Loucy (cell line): ENCODE measurements around the gene CD6.

Experiments
- H2AFZ ChIP-seq: fragments of 200-600 bp; sonication (generic); 2 replicates; pipeline ENCODE4 v1.6.0; 2016; ENCODE audit warnings: antibody characterized with exemption, mild to moderate bottlenecking, low read length, moderate library complexity
- H3F3A ChIP-seq: fragments of 200-600 bp; 2 replicates; pipeline ENCODE4 v1.6.0; 2016; ENCODE audit warnings: antibody characterized with exemption, low read depth, mild to moderate bottlenecking
- H3K27me3 ChIP-seq: fragments of 200-600 bp; sonication (generic); 2 replicates; pipeline ENCODE4 v1.6.1; 2014; ENCODE audit warnings: low read length, mild to moderate bottlenecking; ENCODE audit not compliant: insufficient read depth, poor library complexity, severe bottlenecking
- H3K36me3 ChIP-seq: fragments of 200-600 bp; sonication (generic); 2 replicates; pipeline ENCODE4 v1.6.1; 2016; ENCODE audit warnings: low read length; ENCODE audit not compliant: insufficient read depth
- H3K4me1 ChIP-seq: fragments of 200-600 bp; sonication (generic); 2 replicates; pipeline ENCODE4 v1.5.1; 2014; ENCODE audit warnings: low read length, mild to moderate bottlenecking; ENCODE audit not compliant: insufficient read depth, poor library complexity, severe bottlenecking
- H3K4me2 ChIP-seq: fragments of 200-600 bp; sonication (generic); 2 replicates; pipeline ENCODE4 v1.6.0; 2014; ENCODE audit warnings: antibody characterized with exemption, low read length, low read depth, mild to moderate bottlenecking; ENCODE audit not compliant: poor library complexity, severe bottlenecking
- H3K4me3 ChIP-seq: fragments of 200-600 bp; sonication (generic); 2 replicates; pipeline ENCODE4 v1.5.1; 2014; ENCODE audit warnings: low read length, mild to moderate bottlenecking, mixed read lengths; ENCODE audit not compliant: poor library complexity, severe bottlenecking
- H3K79me2 ChIP-seq: fragments of 200-600 bp; sonication (generic); 2 replicates; pipeline ENCODE4 v1.6.1; 2014; ENCODE audit warnings: low read length; ENCODE audit not compliant: insufficient read depth
- H3K9ac ChIP-seq: fragments of 200-600 bp; sonication (generic); 2 replicates; pipeline ENCODE4 v1.6.0; 2014; ENCODE audit warnings: mild to moderate bottlenecking, low read depth, low read length, moderate library complexity; ENCODE audit not compliant: poor library complexity, severe bottlenecking
- H3K9me2 ChIP-seq: fragments of 200-600 bp; sonication (generic); replicated peaks from 2 replicates; pipeline ENCODE4 v1.6.1; 2016; ENCODE audit warnings: low read depth, low read length, mixed read lengths
- H3K9me3 ChIP-seq: fragments of 200-600 bp; sonication (generic); 2 replicates; pipeline ENCODE4 v1.6.1; 2014; ENCODE audit warnings: mild to moderate bottlenecking, antibody characterized with exemption, low read length, low read depth; ENCODE audit not compliant: insufficient read depth
- H4K20me1 ChIP-seq: fragments of 200-600 bp; sonication (generic); 2 replicates; pipeline ENCODE4 v1.6.0; 2014; ENCODE audit warnings: antibody characterized with exemption, low read length, mild to moderate bottlenecking; ENCODE audit not compliant: insufficient read depth, poor library complexity, severe bottlenecking
- EZH2phosphoT487 ChIP-seq: fragments of 200-600 bp; IDR thresholded peaks from 2 replicates; pipeline ENCODE4 v1.6.1; 2018; ENCODE audit warnings: antibody characterized with exemption, mild to moderate bottlenecking, moderate library complexity, borderline replicate concordance
- TF ChIP-seq, protein P1 (sequence below): fragments of 200-600 bp; sonication (generic); conservative IDR thresholded peaks from 2 replicates; pipeline ENCODE4 v1.5.1; 2014; ENCODE audit warnings: mild to moderate bottlenecking, antibody characterized with exemption, low read length

CD6 gene

GRCh38 chr11:61007956-61008896 lies 36.7 kb downstream of the CD6 start:
- no peaks in the 10 kb centered on the region for H3K79me2 ChIP-seq
- H3K27me3 ChIP-seq, result no peaks in the 10 kb centered on the region
- H3K4me1 ChIP-seq, result peaks cover 27% of the 10 kb centered on the region
- H3K4me3 ChIP-seq, result no peak overlapping the region
- H3F3A ChIP-seq, result no peaks in the 10 kb centered on the region
- H3K4me2 ChIP-seq, result no peak overlapping the region
- H4K20me1 ChIP-seq, result no peaks in the 10 kb centered on the region
- H3K9ac ChIP-seq, result no peak overlapping the region
- no peak for TF ChIP-seq EZH2phosphoT487
- TF ChIP-seq, protein P1, sequence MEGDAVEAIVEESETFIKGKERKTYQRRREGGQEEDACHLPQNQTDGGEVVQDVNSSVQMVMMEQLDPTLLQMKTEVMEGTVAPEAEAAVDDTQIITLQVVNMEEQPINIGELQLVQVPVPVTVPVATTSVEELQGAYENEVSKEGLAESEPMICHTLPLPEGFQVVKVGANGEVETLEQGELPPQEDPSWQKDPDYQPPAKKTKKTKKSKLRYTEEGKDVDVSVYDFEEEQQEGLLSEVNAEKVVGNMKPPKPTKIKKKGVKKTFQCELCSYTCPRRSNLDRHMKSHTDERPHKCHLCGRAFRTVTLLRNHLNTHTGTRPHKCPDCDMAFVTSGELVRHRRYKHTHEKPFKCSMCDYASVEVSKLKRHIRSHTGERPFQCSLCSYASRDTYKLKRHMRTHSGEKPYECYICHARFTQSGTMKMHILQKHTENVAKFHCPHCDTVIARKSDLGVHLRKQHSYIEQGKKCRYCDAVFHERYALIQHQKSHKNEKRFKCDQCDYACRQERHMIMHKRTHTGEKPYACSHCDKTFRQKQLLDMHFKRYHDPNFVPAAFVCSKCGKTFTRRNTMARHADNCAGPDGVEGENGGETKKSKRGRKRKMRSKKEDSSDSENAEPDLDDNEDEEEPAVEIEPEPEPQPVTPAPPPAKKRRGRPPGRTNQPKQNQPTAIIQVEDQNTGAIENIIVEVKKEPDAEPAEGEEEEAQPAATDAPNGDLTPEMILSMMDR, result no peak
- H2AFZ ChIP-seq, result no peak overlapping the region
- H3K9me2 ChIP-seq, result no peaks in the 10 kb centered on the region
- H3K9me3 ChIP-seq, result no peaks in the 10 kb centered on the region
- H3K36me3 ChIP-seq, result no peaks in the 10 kb centered on the region

GRCh38 chr11:61008971-61009370 lies 37.5 kb downstream of the CD6 start:
- Histone ChIP-seq H3K9me2 (no peaks in the 10 kb centered on the region), H3K9me3 (no peaks in the 10 kb centered on the region), H3K9ac (no peak overlapping the region), H3K4me2 (no peak overlapping the region), H3K79me2 (no peaks in the 10 kb centered on the region), H3F3A (no peaks in the 10 kb centered on the region), H4K20me1 (no peaks in the 10 kb centered on the region), H3K36me3 (no peaks in the 10 kb centered on the region), H3K27me3 (no peaks in the 10 kb centered on the region), H3K4me1 (peaks cover 23% of the 10 kb centered on the region), H3K4me3 (no peak overlapping the region), H2AFZ (no peak overlapping the region)
- no peak for TF ChIP-seq EZH2phosphoT487
- TF ChIP-seq, protein P1, result no peak

DNA sequence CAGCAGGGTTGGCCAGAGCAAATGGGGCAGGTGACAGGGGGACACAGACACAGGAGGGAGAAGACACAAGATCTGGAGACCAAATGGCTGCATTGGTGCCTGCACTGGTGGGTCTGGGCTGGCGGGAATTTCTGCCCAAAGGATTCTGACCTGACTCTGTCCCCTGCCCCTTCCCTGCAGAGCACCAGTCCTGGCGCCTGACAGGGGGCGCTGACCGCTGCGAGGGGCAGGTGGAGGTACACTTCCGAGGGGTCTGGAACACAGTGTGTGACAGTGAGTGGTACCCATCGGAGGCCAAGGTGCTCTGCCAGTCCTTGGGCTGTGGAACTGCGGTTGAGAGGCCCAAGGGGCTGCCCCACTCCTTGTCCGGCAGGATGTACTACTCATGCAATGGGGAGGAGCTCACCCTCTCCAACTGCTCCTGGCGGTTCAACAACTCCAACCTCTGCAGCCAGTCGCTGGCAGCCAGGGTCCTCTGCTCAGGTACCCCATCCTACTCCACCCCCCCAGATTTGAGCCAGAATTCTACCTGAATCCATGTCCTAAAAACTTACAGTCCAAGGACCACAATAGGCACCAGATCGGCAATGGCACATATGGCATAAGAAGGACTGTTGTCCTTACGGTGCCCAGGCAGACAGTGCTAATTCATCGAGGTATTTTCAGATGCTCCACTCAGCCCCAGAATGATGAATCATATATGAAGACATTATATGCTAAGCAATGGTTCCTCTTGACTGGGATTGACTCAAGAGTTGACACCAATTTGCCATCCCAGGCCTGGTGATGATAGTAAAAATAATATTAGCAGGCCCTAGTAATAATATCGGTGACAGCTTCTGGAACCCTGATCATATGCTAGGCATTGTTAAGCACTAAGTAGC lies 38.2 kb downstream of the CD6 start:
- no peak overlapping the region for H2AFZ ChIP-seq
- no peaks in the 10 kb centered on the region for H4K20me1 ChIP-seq
- TF ChIP-seq EZH2phosphoT487, result no peak
- TF ChIP-seq, protein P1, result no peak
- H3K4me3 ChIP-seq, result no peak overlapping the region
- no peaks in the 10 kb centered on the region for H3K9me3 ChIP-seq
- H3K9me2 ChIP-seq, result no peaks in the 10 kb centered on the region
- no peaks in the 10 kb centered on the region for H3K36me3 ChIP-seq
- H3K4me1 ChIP-seq, result peaks cover 16% of the 10 kb centered on the region
- no peaks in the 10 kb centered on the region for H3K79me2 ChIP-seq
- H3K4me2 ChIP-seq, result no peak overlapping the region
- no peak overlapping the region for H3K9ac ChIP-seq
- no peaks in the 10 kb centered on the region for H3F3A ChIP-seq
- no peaks in the 10 kb centered on the region for H3K27me3 ChIP-seq
